ENCODE measurements around the gene FRMPD2. TPM values are rescaled to one million over a fixed set of nuclear protein-coding genes. Genes with fewer than 3 reads are reported as not detected.

FRMPD2 gene
- total and polyA plus RNA-seq, 4 donors, result 0.28 TPM; not detected in 3

- no peak overlapping the region for H3K9ac ChIP-seq (ENCODE audit: low read depth in 1 of 2, low read length in 2 of 2)
- peak overlapping the region in 1 of 2 donors; percentile 18 for H3K27ac ChIP-seq (ENCODE audit: low read depth in 1 of 2, low read length in 2 of 2)
- H3K36me3 ChIP-seq (ENCODE audit: control insufficient read depth in 4 of 4, insufficient read depth in 3 of 4, low read depth in 1 of 4, low read length in 3 of 4), result peaks cover 0 to 1% (median 0%) of the 10 kb centered on the region in 4 donors
- no peaks in the 10 kb centered on the region for H3K9me3 ChIP-seq (ENCODE audit: control insufficient read depth in 4 of 4, low read length in 3 of 4)
- no peaks in the 10 kb centered on the region for H3K27me3 ChIP-seq (ENCODE audit: control insufficient read depth in 4 of 4, insufficient read depth in 4 of 4, low read length in 3 of 4)
- DNase-seq (ENCODE audit: low spot score), result no peak
- WGBS, result 52% methylated on average over 2 of the region's 2 CpGs
- no peak overlapping the region for H3K4me3 ChIP-seq (ENCODE audit: low read depth in 1 of 3, low read length in 3 of 3)
- TF ChIP-seq FOXA1 (IDR thresholded peaks at IDR 0.05), result peak; percentile 50
- TF ChIP-seq YY1 (IDR thresholded peaks at IDR 0.05), result peak; percentile 18
- no peak for TF ChIP-seq MAX (IDR thresholded peaks at IDR 0.05)
- peak; percentile 29 for TF ChIP-seq CTCF (IDR thresholded peaks at IDR 0.05; ENCODE audit: low read depth, low read length, missing input control)
- TF ChIP-seq JUND (IDR thresholded peaks at IDR 0.05), result peak in 1 of 2 donors; percentile 45
- no peak for TF ChIP-seq TAF1 (conservative IDR thresholded peaks at IDR 0.05)
- no peak for TF ChIP-seq ZBTB33 (IDR thresholded peaks at IDR 0.05)
- peak; percentile 60 to 66 for TF ChIP-seq RAD21 (IDR thresholded peaks at IDR 0.05)
- peak; percentile 79 for TF ChIP-seq HNF4G (IDR thresholded peaks at IDR 0.05)
- no peak for TF ChIP-seq GABPA (IDR thresholded peaks at IDR 0.05 in 1 of 2, conservative IDR thresholded peaks at IDR 0.05 in 1 of 2)
- peak; percentile 29 for TF ChIP-seq FOXA2 (IDR thresholded peaks at IDR 0.05)
- TF ChIP-seq HNF4A (conservative IDR thresholded peaks at IDR 0.05), result peak; percentile 91 to 92
- TF ChIP-seq ATF3 (IDR thresholded peaks at IDR 0.05), result no peak
- no peak for TF ChIP-seq EGR1 (IDR thresholded peaks at IDR 0.05; ENCODE audit: low read depth in 2 of 2)
- peak; percentile 75 for TF ChIP-seq SP1 (IDR thresholded peaks at IDR 0.05)
- peak; percentile 24 for TF ChIP-seq REST (IDR thresholded peaks at IDR 0.05)
- peak; percentile 72 to 84 for TF ChIP-seq RXRA (IDR thresholded peaks at IDR 0.05)
- peak; percentile 79 for TF ChIP-seq NR2F2 (IDR thresholded peaks at IDR 0.05)
- H3K4me1 ChIP-seq (ENCODE audit: control insufficient read depth in 4 of 4, insufficient read depth in 4 of 4, low read length in 3 of 4), result peaks cover 5 to 30% (median 24%) of the 10 kb centered on the region in 4 donors
Observed at GRCh38 chr10:48309711-48310226, 35.3 kb upstream of the FRMPD2 start.
